ENCODE measurements around the gene ENTPD8. TPM values are rescaled to one million over a fixed set of nuclear protein-coding genes. Genes with fewer than 3 reads are reported as not detected.

The ENTPD8 gene
- total and polyA plus RNA-seq, 2 of the 13 experiments (the other 11 are each of a cell fraction or from before 2014, with no cell fraction given): 0.26 to 0.44 TPM

GRCh38 chr9:137423514-137424291 lies 17.5 kb downstream of the ENTPD8 start (continued):
- no peak for TF ChIP-seq NFE2 (CRISPR knock-in tag; IDR thresholded peaks at IDR 0.05)
- TF ChIP-seq ISX (CRISPR knock-in tag; conservative IDR thresholded peaks at IDR 0.05): no peak
- no peak for TF ChIP-seq MTERF4 (CRISPR knock-in tag; IDR thresholded peaks at IDR 0.05)
- TF ChIP-seq FOSL1 (CRISPR knock-in tag; IDR thresholded peaks at IDR 0.05; ENCODE audit: borderline replicate concordance): peak; percentile 8; the same call in 1 of the 2 replicates
- no peak for TF ChIP-seq ARID2 (CRISPR knock-in tag; IDR thresholded peaks at IDR 0.05; ENCODE audit: borderline replicate concordance)
- TF ChIP-seq ZNF775 (CRISPR knock-in tag; IDR thresholded peaks at IDR 0.05; ENCODE audit: borderline replicate concordance): no peak
- 0 out of 2 replicates have a peak, but pooled peaks have one; percentile 4 for TF ChIP-seq IKZF5 (CRISPR knock-in tag; IDR thresholded peaks at IDR 0.05)
- TF ChIP-seq, protein P1, sequence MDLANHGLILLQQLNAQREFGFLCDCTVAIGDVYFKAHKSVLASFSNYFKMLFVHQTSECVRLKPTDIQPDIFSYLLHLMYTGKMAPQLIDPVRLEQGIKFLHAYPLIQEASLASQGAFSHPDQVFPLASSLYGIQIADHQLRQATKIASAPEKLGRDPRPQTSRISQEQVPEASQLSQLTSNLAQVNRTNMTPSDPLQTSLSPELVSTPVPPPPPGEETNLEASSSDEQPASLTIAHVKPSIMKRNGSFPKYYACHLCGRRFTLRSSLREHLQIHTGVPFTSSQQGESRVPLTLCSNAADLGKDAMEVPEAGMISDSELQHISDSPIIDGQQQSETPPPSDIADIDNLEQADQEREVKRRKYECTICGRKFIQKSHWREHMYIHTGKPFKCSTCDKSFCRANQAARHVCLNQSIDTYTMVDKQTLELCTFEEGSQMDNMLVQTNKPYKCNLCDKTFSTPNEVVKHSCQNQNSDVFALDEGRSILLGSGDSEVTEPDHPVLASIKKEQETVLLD (CRISPR knock-in tag; IDR thresholded peaks at IDR 0.05; ENCODE audit: low read depth): no peak
- no peak for TF ChIP-seq PHF20 (CRISPR knock-in tag; IDR thresholded peaks at IDR 0.05)
- 0 out of 2 replicates have a peak, but pooled peaks have one; percentile 28 for TF ChIP-seq BRD4 (CRISPR knock-in tag; IDR thresholded peaks at IDR 0.05)
- TF ChIP-seq IKZF1 (IDR thresholded peaks at IDR 0.05): no peak
- no peak for TF ChIP-seq ZNF782 (CRISPR knock-in tag; IDR thresholded peaks at IDR 0.05; ENCODE audit: borderline replicate concordance)
- TF ChIP-seq, protein P2, sequence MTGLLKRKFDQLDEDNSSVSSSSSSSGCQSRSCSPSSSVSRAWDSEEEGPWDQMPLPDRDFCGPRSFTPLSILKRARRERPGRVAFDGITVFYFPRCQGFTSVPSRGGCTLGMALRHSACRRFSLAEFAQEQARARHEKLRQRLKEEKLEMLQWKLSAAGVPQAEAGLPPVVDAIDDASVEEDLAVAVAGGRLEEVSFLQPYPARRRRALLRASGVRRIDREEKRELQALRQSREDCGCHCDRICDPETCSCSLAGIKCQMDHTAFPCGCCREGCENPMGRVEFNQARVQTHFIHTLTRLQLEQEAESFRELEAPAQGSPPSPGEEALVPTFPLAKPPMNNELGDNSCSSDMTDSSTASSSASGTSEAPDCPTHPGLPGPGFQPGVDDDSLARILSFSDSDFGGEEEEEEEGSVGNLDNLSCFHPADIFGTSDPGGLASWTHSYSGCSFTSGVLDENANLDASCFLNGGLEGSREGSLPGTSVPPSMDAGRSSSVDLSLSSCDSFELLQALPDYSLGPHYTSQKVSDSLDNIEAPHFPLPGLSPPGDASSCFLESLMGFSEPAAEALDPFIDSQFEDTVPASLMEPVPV (CRISPR knock-in tag; IDR thresholded peaks at IDR 0.05): 0 out of 2 replicates have a peak, but pooled peaks have one; percentile 13
- no peak for TF ChIP-seq ZC3H13 (CRISPR knock-in tag; IDR thresholded peaks at IDR 0.05)
- TF ChIP-seq, protein P3, sequence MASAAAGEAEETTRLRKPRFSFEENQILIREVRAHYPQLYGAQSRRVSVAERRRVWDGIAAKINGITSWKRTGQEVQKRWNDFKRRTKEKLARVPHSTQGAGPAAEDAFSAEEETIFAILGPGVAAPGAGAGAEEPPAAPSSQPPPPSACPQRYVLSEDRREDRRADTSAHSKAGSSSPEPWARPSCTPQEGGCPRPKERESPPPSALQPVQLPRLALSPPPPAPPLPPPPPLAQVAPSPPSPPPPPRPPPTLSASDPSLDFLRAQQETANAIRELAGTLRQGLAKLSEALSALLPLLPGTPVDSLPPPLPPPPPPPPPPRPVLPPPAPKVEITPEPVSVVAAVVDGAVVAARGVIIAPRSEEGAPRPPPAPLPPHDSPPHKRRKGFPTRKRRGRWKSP (CRISPR knock-in tag; IDR thresholded peaks at IDR 0.05): 0 out of 2 replicates have a peak, but pooled peaks have one; percentile 7
- TF ChIP-seq GFI1 (CRISPR knock-in tag; IDR thresholded peaks at IDR 0.05; ENCODE audit: borderline replicate concordance): no peak
- TF ChIP-seq PAWR (CRISPR knock-in tag; IDR thresholded peaks at IDR 0.05; ENCODE audit: borderline replicate concordance): no peak
- TF ChIP-seq, protein P4, sequence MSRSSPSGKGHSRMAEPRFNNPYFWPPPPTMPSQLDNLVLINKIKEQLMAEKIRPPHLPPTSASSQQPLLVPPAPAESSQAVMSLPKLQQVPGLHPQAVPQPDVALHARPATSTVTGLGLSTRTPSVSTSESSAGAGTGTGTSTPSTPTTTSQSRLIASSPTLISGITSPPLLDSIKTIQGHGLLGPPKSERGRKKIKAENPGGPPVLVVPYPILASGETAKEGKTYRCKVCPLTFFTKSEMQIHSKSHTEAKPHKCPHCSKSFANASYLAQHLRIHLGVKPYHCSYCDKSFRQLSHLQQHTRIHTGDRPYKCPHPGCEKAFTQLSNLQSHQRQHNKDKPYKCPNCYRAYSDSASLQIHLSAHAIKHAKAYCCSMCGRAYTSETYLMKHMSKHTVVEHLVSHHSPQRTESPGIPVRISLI (CRISPR knock-in tag; IDR thresholded peaks at IDR 0.05; ENCODE audit: borderline replicate concordance): no peak
- TF ChIP-seq MYC (CRISPR knock-in tag; IDR thresholded peaks at IDR 0.05; ENCODE audit: borderline replicate concordance): no peak
- TF ChIP-seq SRF (IDR thresholded peaks at IDR 0.05; ENCODE audit: low read depth, low read length): no peak
- no peak for TF ChIP-seq IRF2 (CRISPR knock-in tag; IDR thresholded peaks at IDR 0.05)
